Endodermal cell (in vitro differentiated cells): Measurements from ENCODE around the gene RCAN3. TPM values are rescaled to one million over a fixed set of nuclear protein-coding genes. Genes with fewer than 3 reads are reported as not detected.

ENCODE experiments used
- DNase-seq: peaks from one replicate; pipeline ENCODE4 v3.0.0-alpha.2; 2017
- H3K27ac ChIP-seq: 2 replicates; pipeline ENCODE4 v1.5.1; 2013; ENCODE audit warnings: mild to moderate bottlenecking, low read depth, low read length, moderate library complexity
- H3K27me3 ChIP-seq: 2 replicates; pipeline ENCODE4 v1.6.1; 2013; ENCODE audit warnings: mild to moderate bottlenecking, low read length, moderate library complexity; ENCODE audit not compliant: insufficient read depth, control insufficient read depth, poor library complexity, severe bottlenecking
- H3K36me3 ChIP-seq: 2 replicates; pipeline ENCODE4 v1.7.0; 2013; ENCODE audit warnings: mild to moderate bottlenecking, low read length, moderate library complexity; ENCODE audit not compliant: control insufficient read depth, insufficient read depth
- H3K4me1 ChIP-seq: one replicate; pipeline ENCODE4 v1.7.0; 2013; ENCODE audit warnings: low read length; ENCODE audit not compliant: control insufficient read depth, insufficient read depth
- H3K4me3 ChIP-seq: 2 replicates; pipeline ENCODE4 v1.5.1; 2013; ENCODE audit warnings: mild to moderate bottlenecking, low read length, moderate library complexity
- H3K9ac ChIP-seq: 2 replicates; pipeline ENCODE4 v1.6.1; 2013; ENCODE audit warnings: mild to moderate bottlenecking, low read length, moderate library complexity; ENCODE audit not compliant: poor library complexity, severe bottlenecking; ENCODE audit errors: extremely low read depth
- H3K9me3 ChIP-seq: 2 replicates; pipeline ENCODE4 v1.6.1; 2013; ENCODE audit warnings: mild to moderate bottlenecking, low read length, moderate library complexity; ENCODE audit not compliant: control insufficient read depth
- H3K27ac Mint-ChIP-seq: 2 replicates; pipeline ENCODE4 v1.8.0; 2020; ENCODE audit warnings: mixed read lengths
- H3K27me3 Mint-ChIP-seq: 2 replicates; pipeline ENCODE4 v1.8.0; 2021; ENCODE audit warnings: mild to moderate bottlenecking, mixed read lengths; ENCODE audit not compliant: insufficient read depth
- H3K36me3 Mint-ChIP-seq: 2 replicates; pipeline ENCODE4 v1.8.0; 2020; ENCODE audit warnings: low read depth, mixed read lengths
- H3K4me1 Mint-ChIP-seq: 2 replicates; pipeline ENCODE4 v1.8.0; 2020; ENCODE audit warnings: mixed read lengths
- H3K4me3 Mint-ChIP-seq: 2 replicates; pipeline ENCODE4 v1.8.0; 2020; ENCODE audit warnings: mild to moderate bottlenecking, moderate library complexity, mixed read lengths
- H3K9me3 Mint-ChIP-seq: 2 replicates; pipeline ENCODE4 v1.8.0; 2020; ENCODE audit warnings: mild to moderate bottlenecking, mixed read lengths
- WGBS, 2 experiments: methylation state at CpG; one replicate each; pipeline versions ENCODE4 v1.1.5 to v1.1.7; 2013; ENCODE audit warnings: missing lambda C conversion rate in 2 of 2, mixed read lengths in 1 of 2; ENCODE audit not compliant: insufficient coverage in 1 of 2, insufficient read length in 1 of 2; 5-methylcytosine and 5-hydroxymethylcytosine counted together
- total RNA-seq, 2 donors: library from RNA; stranded (reverse); fragmentation: NEBNext Ultra II Directional in 1 of 2; extraction: Animal tissue kit (Norgen Biotek cat#: 25700) in 1 of 2; gene quantifications; 2 replicates in 1 of 2; 3 replicates in 1 of 2; pipeline ENCODE4 v1.2.1, GENCODE V29; 2021
- TF ChIP-seq, protein P1 (sequence below): fragments of 200-600 bp; sonication (generic); conservative IDR thresholded peaks from 2 replicates; pipeline ENCODE4 v1.5.0; 2021; ENCODE audit warnings: antibody characterized with exemption, mild to moderate bottlenecking

The RCAN3 gene
- total RNA-seq, 2 donors from 2014 or later: 31.9 to 36.8 TPM

DNA sequence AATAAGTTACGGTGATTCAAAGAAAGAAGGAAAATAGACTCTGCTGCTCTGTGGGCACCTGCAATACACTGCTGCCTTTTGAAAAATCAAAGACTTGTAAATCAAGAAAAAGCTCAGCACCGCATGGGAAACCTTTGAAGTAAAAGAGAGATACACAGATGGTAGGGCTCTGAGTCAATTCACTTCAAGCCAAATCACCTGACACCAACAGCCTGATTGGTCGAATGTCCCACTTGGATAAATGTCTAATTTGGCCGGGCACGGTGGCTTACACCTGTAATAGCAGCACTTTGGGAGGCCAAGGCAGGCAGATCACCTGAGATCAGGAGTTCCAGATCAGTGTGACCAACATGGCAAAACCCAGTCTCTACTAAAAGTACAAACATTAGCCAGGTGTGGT lies 19.2 kb upstream of the RCAN3 start:
- Histone ChIP-seq H3K9me3 (no peaks in the 10 kb centered on the region), H3K36me3 (no peaks in the 10 kb centered on the region), H3K27me3 (no peaks in the 10 kb centered on the region), H3K4me1 (no peaks in the 10 kb centered on the region), H3K27ac (no peak overlapping the region), H3K9ac (no peak overlapping the region), H3K4me3 (no peak overlapping the region)
- TF ChIP-seq, protein P1, sequence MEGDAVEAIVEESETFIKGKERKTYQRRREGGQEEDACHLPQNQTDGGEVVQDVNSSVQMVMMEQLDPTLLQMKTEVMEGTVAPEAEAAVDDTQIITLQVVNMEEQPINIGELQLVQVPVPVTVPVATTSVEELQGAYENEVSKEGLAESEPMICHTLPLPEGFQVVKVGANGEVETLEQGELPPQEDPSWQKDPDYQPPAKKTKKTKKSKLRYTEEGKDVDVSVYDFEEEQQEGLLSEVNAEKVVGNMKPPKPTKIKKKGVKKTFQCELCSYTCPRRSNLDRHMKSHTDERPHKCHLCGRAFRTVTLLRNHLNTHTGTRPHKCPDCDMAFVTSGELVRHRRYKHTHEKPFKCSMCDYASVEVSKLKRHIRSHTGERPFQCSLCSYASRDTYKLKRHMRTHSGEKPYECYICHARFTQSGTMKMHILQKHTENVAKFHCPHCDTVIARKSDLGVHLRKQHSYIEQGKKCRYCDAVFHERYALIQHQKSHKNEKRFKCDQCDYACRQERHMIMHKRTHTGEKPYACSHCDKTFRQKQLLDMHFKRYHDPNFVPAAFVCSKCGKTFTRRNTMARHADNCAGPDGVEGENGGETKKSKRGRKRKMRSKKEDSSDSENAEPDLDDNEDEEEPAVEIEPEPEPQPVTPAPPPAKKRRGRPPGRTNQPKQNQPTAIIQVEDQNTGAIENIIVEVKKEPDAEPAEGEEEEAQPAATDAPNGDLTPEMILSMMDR: no peak
- H3K4me3 Mint-ChIP-seq: no peak overlapping the region
- 94 to 96% methylated on average over 4 to 5 of the region's 5 CpGs for WGBS, 2 experiments
- H3K36me3 Mint-ChIP-seq: no peaks in the 10 kb centered on the region
- H3K9me3 Mint-ChIP-seq: peaks cover 4% of the 10 kb centered on the region
- no peaks in the 10 kb centered on the region for H3K27me3 Mint-ChIP-seq
- no peak overlapping the region for H3K27ac Mint-ChIP-seq
- DNase-seq: no peak
- H3K4me1 Mint-ChIP-seq: peaks cover 8% of the 10 kb centered on the region

DNA sequence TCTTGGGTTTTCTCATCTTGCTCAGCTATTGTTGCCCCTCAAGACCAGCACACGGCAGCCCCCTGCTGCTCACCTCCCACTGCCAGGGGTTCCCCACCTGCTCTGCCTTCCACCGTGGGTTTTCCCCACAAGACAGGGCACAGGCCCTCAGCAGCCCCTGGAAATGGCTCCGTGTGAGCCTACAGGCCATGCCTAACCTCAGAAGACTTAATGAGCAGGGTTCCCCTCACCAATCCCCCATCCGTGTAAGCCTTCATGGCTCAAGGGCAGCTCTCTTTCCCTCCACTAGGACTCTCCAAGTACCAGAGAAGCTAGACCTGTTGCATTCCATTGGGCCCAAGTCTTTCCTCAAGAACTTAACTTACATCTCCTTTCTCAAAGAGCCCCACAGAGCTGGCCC lies 18.4 kb upstream of the RCAN3 start:
- Mint-ChIP-seq H3K4me1 (peaks cover 8% of the 10 kb centered on the region), H3K27ac (no peak overlapping the region), H3K36me3 (peaks cover 3% of the 10 kb centered on the region), H3K9me3 (peaks cover 12% of the 10 kb centered on the region), H3K27me3 (no peaks in the 10 kb centered on the region), H3K4me3 (no peak overlapping the region)
- no peak overlapping the region for H3K9ac ChIP-seq
- peaks cover 3% of the 10 kb centered on the region for H3K9me3 ChIP-seq
- H3K27ac ChIP-seq: no peak overlapping the region
- TF ChIP-seq, protein P1: peak; percentile 40
- no peak overlapping the region for H3K4me3 ChIP-seq
- 73 to 74% methylated on average over 2 to 4 of the region's 4 CpGs for WGBS, 2 experiments
- no peaks in the 10 kb centered on the region for H3K36me3 ChIP-seq
- H3K27me3 ChIP-seq: no peaks in the 10 kb centered on the region
- no peak for DNase-seq
- H3K4me1 ChIP-seq: no peaks in the 10 kb centered on the region

DNA sequence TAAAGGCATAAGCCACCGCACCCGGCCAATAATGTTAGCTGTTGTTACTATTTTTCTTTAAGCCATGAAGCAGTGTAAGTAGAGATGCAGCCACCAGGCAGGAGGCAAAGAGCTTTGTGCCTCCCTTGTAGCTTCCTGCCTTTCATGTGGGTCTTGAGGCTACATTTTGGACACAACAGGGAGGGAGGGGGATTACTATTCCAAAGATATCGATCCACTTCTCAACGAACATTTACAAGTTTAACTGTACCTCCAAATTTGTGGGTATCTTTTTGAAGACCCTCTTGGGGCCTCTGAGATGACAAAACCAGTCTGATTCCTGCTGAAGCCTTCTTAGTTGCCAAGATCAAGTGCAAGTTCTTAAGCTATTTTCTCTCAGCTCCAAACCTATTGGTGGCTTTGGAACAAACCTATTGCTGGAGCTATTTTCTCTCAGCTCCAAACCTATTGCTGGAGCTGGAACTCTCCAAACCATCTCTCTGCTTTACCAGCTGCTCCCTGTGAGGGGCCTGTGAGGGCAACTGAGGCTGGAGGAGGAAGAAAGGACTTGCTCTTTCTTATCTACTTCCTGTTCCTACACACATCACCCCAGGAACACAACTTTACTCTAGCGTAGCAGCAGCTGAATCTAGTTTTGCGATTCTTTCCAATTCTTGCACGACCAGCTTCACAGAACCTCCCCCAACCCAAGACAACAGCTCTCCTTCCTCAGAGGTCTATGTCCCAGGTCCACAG lies 16.1 kb upstream of the RCAN3 start:
- peaks cover 3% of the 10 kb centered on the region for H3K27me3 Mint-ChIP-seq
- H3K9me3 Mint-ChIP-seq: peaks cover 29% of the 10 kb centered on the region
- no peak overlapping the region for H3K4me3 Mint-ChIP-seq
- DNase-seq: no peak
- peaks cover 2% of the 10 kb centered on the region for H3K4me1 Mint-ChIP-seq
- H3K9ac ChIP-seq: no peak overlapping the region
- H3K27ac ChIP-seq: no peak overlapping the region
- WGBS, 2 experiments: 92 to 96% methylated on average over 5 to 7 of the region's 7 CpGs
- no peak overlapping the region for H3K27ac Mint-ChIP-seq
- H3K27me3 ChIP-seq: no peaks in the 10 kb centered on the region
- H3K4me1 ChIP-seq: no peaks in the 10 kb centered on the region
- H3K9me3 ChIP-seq: peaks cover 9% of the 10 kb centered on the region
- no peak overlapping the region for H3K4me3 ChIP-seq
- H3K36me3 ChIP-seq: no peaks in the 10 kb centered on the region
- TF ChIP-seq, protein P1: no peak
- peaks cover 3% of the 10 kb centered on the region for H3K36me3 Mint-ChIP-seq
